ENCODE results near the gene NSRP1. TPM values are rescaled to one million over a fixed set of nuclear protein-coding genes. Genes with fewer than 3 reads are reported as not detected.
A peak's percentile ranks its signal among the peaks of the same experiment; 100 is the strongest.
"Not testable (repeated sequence)": the region's sequence is repeated elsewhere in the genome, so short reads cannot be mapped to it uniquely, and the experiment has no call there.

NSRP1 gene
- total and polyA plus RNA-seq, 3 experiments from 2014 or later, result 26.8 to 38.4 (median 27.9) TPM

GRCh38 chr17:30224419-30224960, 107.9 kb downstream of the NSRP1 start:
- Histone ChIP-seq H3K27me3 (ENCODE audit: insufficient read depth, low read length, poor library complexity, severe bottlenecking) (no peaks in the 10 kb centered on the region), H3K4me3 (ENCODE audit: low read length) (no peak overlapping the region), H3K4me1 (ENCODE audit: insufficient read depth, low read length) (no peaks in the 10 kb centered on the region), H3K9me3 (ENCODE audit: low read length) (no peaks in the 10 kb centered on the region), H3K36me3 (ENCODE audit: insufficient read depth, low read length) (no peaks in the 10 kb centered on the region), H3K27ac (ENCODE audit: low read depth, low read length) (no peak overlapping the region)
- CTCF ChIA-PET, result interaction anchor here (1.3 kb wide), 1 partner anchor 112 kb away, joined by 3 read pairs; no protein-coding TSS in a partner anchor
- no peak for DNase-seq
- Mint-ChIP-seq H3K27me3 (peaks cover 2 to 27% of the 10 kb centered on the region in 2 donors), H3K4me3 (no peak overlapping the region), H3K9me3 (no peaks in the 10 kb centered on the region), H3K36me3 (peaks cover 0 to 3% (median 0%) of the 10 kb centered on the region in 3 donors), H3K4me1 (no peaks in the 10 kb centered on the region), H3K27ac (no peak overlapping the region)
- POLR2A ChIA-PET, result no interaction called here

- no peak overlapping the region for H3K27ac ChIP-seq (ENCODE audit: low read depth, low read length)
- H3K4me1 ChIP-seq (ENCODE audit: insufficient read depth, low read length), result no peaks in the 10 kb centered on the region
- DNase-seq, result no peak
- H3K27ac Mint-ChIP-seq, result no peak overlapping the region
- ChIA-PET POLR2A (no interaction called here), CTCF (interaction anchor here (1.3 kb wide), 1 partner anchor 111 kb away, joined by 3 read pairs; no protein-coding TSS in a partner anchor)
- no peaks in the 10 kb centered on the region for H3K9me3 Mint-ChIP-seq
- H3K27me3 ChIP-seq (ENCODE audit: insufficient read depth, low read length, poor library complexity, severe bottlenecking), result no peaks in the 10 kb centered on the region
- no peaks in the 10 kb centered on the region for H3K4me1 Mint-ChIP-seq
- no peak overlapping the region for H3K4me3 Mint-ChIP-seq
- H3K36me3 ChIP-seq (ENCODE audit: insufficient read depth, low read length), result no peaks in the 10 kb centered on the region
- no peaks in the 10 kb centered on the region for H3K9me3 ChIP-seq (ENCODE audit: low read length)
- H3K27me3 Mint-ChIP-seq, result peaks cover 5 to 27% of the 10 kb centered on the region in 2 donors
- H3K4me3 ChIP-seq (ENCODE audit: low read length), result no peak overlapping the region
- peaks cover 0 to 3% (median 0%) of the 10 kb centered on the region in 3 donors for H3K36me3 Mint-ChIP-seq
Observed at GRCh38 chr17:30225112-30225511, 108.5 kb downstream of the NSRP1 start.

GRCh38 chr17:30225919-30226553, 109.4 kb downstream of the NSRP1 start:
- no peaks in the 10 kb centered on the region for H3K9me3 Mint-ChIP-seq
- Histone ChIP-seq H3K9me3 (ENCODE audit: low read length) (no peaks in the 10 kb centered on the region), H3K4me3 (ENCODE audit: low read length) (no peak overlapping the region), H3K27me3 (ENCODE audit: insufficient read depth, low read length, poor library complexity, severe bottlenecking) (peaks cover 7% of the 10 kb centered on the region), H3K27ac (ENCODE audit: low read depth, low read length) (no peak overlapping the region), H3K4me1 (ENCODE audit: insufficient read depth, low read length) (no peaks in the 10 kb centered on the region), H3K36me3 (ENCODE audit: insufficient read depth, low read length) (no peaks in the 10 kb centered on the region)
- no peaks in the 10 kb centered on the region for H3K4me1 Mint-ChIP-seq
- ChIA-PET CTCF (no interaction called here), POLR2A (no interaction called here)
- H3K4me3 Mint-ChIP-seq, result no peak overlapping the region
- no peak overlapping the region for H3K27ac Mint-ChIP-seq
- peaks cover 8 to 37% of the 10 kb centered on the region in 2 donors for H3K27me3 Mint-ChIP-seq
- H3K36me3 Mint-ChIP-seq, result peaks cover 0 to 3% (median 0%) of the 10 kb centered on the region in 3 donors
- DNase-seq, result no peak

- DNase-seq, result no peak
- H3K27me3 ChIP-seq (ENCODE audit: insufficient read depth, low read length, poor library complexity, severe bottlenecking), result peaks cover 7% of the 10 kb centered on the region
- H3K9me3 ChIP-seq (ENCODE audit: low read length), result no peaks in the 10 kb centered on the region
- no peaks in the 10 kb centered on the region for H3K4me1 ChIP-seq (ENCODE audit: insufficient read depth, low read length)
- H3K36me3 Mint-ChIP-seq, result peaks cover 0 to under 1% (median 0%) of the 10 kb centered on the region in 3 donors
- H3K4me1 Mint-ChIP-seq, result no peaks in the 10 kb centered on the region
- H3K36me3 ChIP-seq (ENCODE audit: insufficient read depth, low read length), result no peaks in the 10 kb centered on the region
- no peak overlapping the region for H3K4me3 Mint-ChIP-seq
- ChIA-PET CTCF (no interaction called here), POLR2A (no interaction called here)
- H3K27ac ChIP-seq (ENCODE audit: low read depth, low read length), result no peak overlapping the region
- H3K4me3 ChIP-seq (ENCODE audit: low read length), result no peak overlapping the region
- peaks cover 8 to 40% of the 10 kb centered on the region in 2 donors for H3K27me3 Mint-ChIP-seq
- peak overlapping the region in 1 of 8 donors; percentile 23 for H3K27ac Mint-ChIP-seq
- no peaks in the 10 kb centered on the region for H3K9me3 Mint-ChIP-seq
Observed at GRCh38 chr17:30226878-30227277, 110.3 kb downstream of the NSRP1 start.

- ChIA-PET CTCF (no interaction called here), POLR2A (no interaction called here)
- H3K4me1 Mint-ChIP-seq, result no peaks in the 10 kb centered on the region
- peaks cover 17 to 51% of the 10 kb centered on the region in 2 donors for H3K27me3 Mint-ChIP-seq
- H3K27ac Mint-ChIP-seq, result peak overlapping the region in 1 of 8 donors; percentile 24
- no peaks in the 10 kb centered on the region for H3K9me3 Mint-ChIP-seq
- H3K36me3 ChIP-seq (ENCODE audit: insufficient read depth, low read length), result no peaks in the 10 kb centered on the region
- H3K27me3 ChIP-seq (ENCODE audit: insufficient read depth, low read length, poor library complexity, severe bottlenecking), result peaks cover 7% of the 10 kb centered on the region
- no peaks in the 10 kb centered on the region for H3K9me3 ChIP-seq (ENCODE audit: low read length)
- H3K4me1 ChIP-seq (ENCODE audit: insufficient read depth, low read length), result no peaks in the 10 kb centered on the region
- no peak overlapping the region for H3K27ac ChIP-seq (ENCODE audit: low read depth, low read length)
- no peak overlapping the region for H3K4me3 Mint-ChIP-seq
- H3K36me3 Mint-ChIP-seq, result no peaks in the 10 kb centered on the region
- DNase-seq, result no peak
- H3K4me3 ChIP-seq (ENCODE audit: low read length), result no peak overlapping the region
Observed at GRCh38 chr17:30228011-30228410, 111.4 kb downstream of the NSRP1 start.

GRCh38 chr17:30229012-30229411, 112.4 kb downstream of the NSRP1 start:
- POLR2A ChIA-PET, result no interaction called here
- Mint-ChIP-seq H3K9me3 (no peaks in the 10 kb centered on the region), H3K27me3 (peaks cover 25 to 61% of the 10 kb centered on the region in 2 donors), H3K27ac (no peak overlapping the region), H3K4me3 (no peak overlapping the region), H3K36me3 (no peaks in the 10 kb centered on the region), H3K4me1 (no peaks in the 10 kb centered on the region)
- H3K27ac ChIP-seq (ENCODE audit: low read depth, low read length), result no peak overlapping the region
- no peaks in the 10 kb centered on the region for H3K9me3 ChIP-seq (ENCODE audit: low read length)
- no peak for DNase-seq
- peaks cover 17% of the 10 kb centered on the region for H3K27me3 ChIP-seq (ENCODE audit: insufficient read depth, low read length, poor library complexity, severe bottlenecking)
- H3K4me3 ChIP-seq (ENCODE audit: low read length), result no peak overlapping the region
- H3K36me3 ChIP-seq (ENCODE audit: insufficient read depth, low read length), result no peaks in the 10 kb centered on the region
- CTCF ChIA-PET, result no interaction called here
- no peaks in the 10 kb centered on the region for H3K4me1 ChIP-seq (ENCODE audit: insufficient read depth, low read length)

GRCh38 chr17:30230009-30230408, 113.4 kb downstream of the NSRP1 start:
- H3K27ac Mint-ChIP-seq; H3K9me3 Mint-ChIP-seq; H3K9me3 ChIP-seq (ENCODE audit: low read length); H3K4me1 Mint-ChIP-seq; H3K27ac ChIP-seq (ENCODE audit: low read depth, low read length); H3K4me3 Mint-ChIP-seq; H3K36me3 ChIP-seq (ENCODE audit: insufficient read depth, low read length); H3K4me1 ChIP-seq (ENCODE audit: insufficient read depth, low read length); DNase-seq; CTCF ChIA-PET; POLR2A ChIA-PET; H3K36me3 Mint-ChIP-seq; H3K4me3 ChIP-seq (ENCODE audit: low read length): not testable (repeated sequence)
- peaks cover 25% of the 10 kb centered on the region for H3K27me3 ChIP-seq (ENCODE audit: insufficient read depth, low read length, poor library complexity, severe bottlenecking)
- peaks cover 31 to 68% of the 10 kb centered on the region in 2 donors for H3K27me3 Mint-ChIP-seq

GRCh38 chr17:30230596-30231125, 114.0 kb downstream of the NSRP1 start:
- no peak overlapping the region for H3K27ac ChIP-seq (ENCODE audit: low read depth, low read length)
- no peaks in the 10 kb centered on the region for H3K36me3 ChIP-seq (ENCODE audit: insufficient read depth, low read length)
- no peak overlapping the region for H3K27ac Mint-ChIP-seq
- no peak overlapping the region for H3K4me3 Mint-ChIP-seq
- H3K4me3 ChIP-seq (ENCODE audit: low read length), result no peak overlapping the region
- H3K9me3 ChIP-seq (ENCODE audit: low read length), result no peaks in the 10 kb centered on the region
- H3K36me3 Mint-ChIP-seq, result no peaks in the 10 kb centered on the region
- no peaks in the 10 kb centered on the region for H3K9me3 Mint-ChIP-seq
- no peak for DNase-seq
- CTCF ChIA-PET, result no interaction called here
- peaks cover 33 to 65% of the 10 kb centered on the region in 2 donors for H3K27me3 Mint-ChIP-seq
- POLR2A ChIA-PET, result no interaction called here
- H3K4me1 Mint-ChIP-seq, result peaks cover 6 to 9% (median 7%) of the 10 kb centered on the region in 3 donors
- peaks cover under 1% of the 10 kb centered on the region for H3K4me1 ChIP-seq (ENCODE audit: insufficient read depth, low read length)
- H3K27me3 ChIP-seq (ENCODE audit: insufficient read depth, low read length, poor library complexity, severe bottlenecking), result peaks cover 29% of the 10 kb centered on the region
